Activated CD8-positive, alpha-beta memory T cell treated with anti-CD3 and anti-CD28 coated beads, Interleukin-2, amount 50 U/mL, for 48 hours (primary cell): Measurements from ENCODE around the gene PLSCR1.

ENCODE experiments used
- DNase-seq: peaks from one replicate; pipeline ENCODE4 v3.0.0-alpha.2; 2020

Gene PLSCR1

GRCh38 chr3:146470425-146470990, 73.9 kb downstream of the PLSCR1 start:
- no peak for DNase-seq

DNA sequence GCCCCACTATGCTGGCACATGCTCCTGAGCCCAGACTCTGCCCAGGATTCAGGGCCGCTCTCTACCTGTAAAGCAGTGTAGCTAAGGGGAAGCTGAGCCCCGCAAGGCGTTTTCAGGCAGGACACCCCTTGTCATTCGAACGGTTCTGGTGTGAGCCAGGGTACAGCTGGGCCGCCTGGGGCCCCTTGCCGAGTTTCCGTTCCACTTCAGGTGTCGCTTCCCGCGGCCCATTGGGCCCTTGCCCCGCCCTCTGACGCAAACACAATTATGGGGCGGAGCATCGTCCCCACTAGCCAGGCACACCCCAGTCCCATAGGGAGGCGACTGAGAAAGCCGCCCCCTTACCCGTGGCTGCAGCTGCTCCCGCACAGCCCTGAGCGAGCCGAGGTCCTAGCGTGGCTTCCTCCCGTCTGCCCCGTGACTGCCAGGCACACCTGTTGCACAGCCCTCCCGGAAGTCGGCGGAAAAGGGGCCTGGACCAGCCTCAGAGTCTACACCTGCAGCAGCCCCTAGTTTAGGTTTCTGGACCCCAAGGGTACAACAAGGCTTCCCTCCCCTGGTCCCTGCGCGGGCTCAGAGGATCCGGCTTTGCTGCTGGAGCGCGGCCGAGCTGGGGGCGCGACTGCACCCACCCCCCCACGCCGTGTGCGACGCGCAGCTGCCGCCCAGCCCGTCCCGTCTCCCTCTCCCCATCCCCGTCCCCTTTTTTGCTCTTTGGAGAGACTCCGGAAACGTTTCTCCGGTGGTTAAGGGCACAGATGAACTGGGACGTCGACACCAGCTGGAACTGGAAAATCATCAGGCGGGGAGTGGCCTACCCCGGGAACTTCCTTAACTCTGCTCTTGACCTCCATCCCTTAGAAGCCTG, 75.0 kb downstream of the PLSCR1 start, which contains the start of gene PLSCR2:
TSS of gene PLSCR2 (minus strand) at position 412 of the 868 bp plus-strand sequence. CDS start 9,657 bp downstream, outside the sequence.
- peak; percentile 76 for DNase-seq

GRCh38 chr3:146468671-146469149, 75.7 kb downstream of the PLSCR1 start:
- DNase-seq: no peak

- no peak for DNase-seq
These were observed 76.2 kb downstream of the PLSCR1 start for GRCh38 chr3:146468234-146468633.

- DNase-seq: no peak
These were observed 77.8 kb downstream of the PLSCR1 start for GRCh38 chr3:146466604-146467003.

GRCh38 chr3:146465693-146466465, 78.5 kb downstream of the PLSCR1 start:
- DNase-seq: no peak
